Measurements from ENCODE around the gene UBE2QL1.

DNA sequence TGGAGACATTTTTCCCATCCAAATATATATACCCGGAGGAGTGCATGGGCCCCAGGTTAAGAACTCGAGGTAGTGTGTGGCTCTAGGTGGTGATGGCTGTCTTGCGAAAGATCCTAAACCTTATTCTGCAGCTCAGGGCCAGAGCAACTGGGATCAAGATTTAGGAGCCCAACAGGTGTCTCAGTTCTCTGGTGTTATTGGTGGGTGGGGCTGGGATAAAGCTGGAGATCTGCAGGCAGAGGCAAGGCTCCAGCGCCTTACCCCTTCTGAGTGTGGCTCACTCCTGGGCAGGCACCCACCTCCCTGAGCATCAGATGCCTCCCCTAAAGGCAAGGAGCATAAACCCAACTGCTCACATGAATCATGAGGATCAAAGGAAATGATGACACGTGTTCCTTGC lies 11.2 kb downstream of the UBE2QL1 start:
- TF ChIP-seq, protein P1, sequence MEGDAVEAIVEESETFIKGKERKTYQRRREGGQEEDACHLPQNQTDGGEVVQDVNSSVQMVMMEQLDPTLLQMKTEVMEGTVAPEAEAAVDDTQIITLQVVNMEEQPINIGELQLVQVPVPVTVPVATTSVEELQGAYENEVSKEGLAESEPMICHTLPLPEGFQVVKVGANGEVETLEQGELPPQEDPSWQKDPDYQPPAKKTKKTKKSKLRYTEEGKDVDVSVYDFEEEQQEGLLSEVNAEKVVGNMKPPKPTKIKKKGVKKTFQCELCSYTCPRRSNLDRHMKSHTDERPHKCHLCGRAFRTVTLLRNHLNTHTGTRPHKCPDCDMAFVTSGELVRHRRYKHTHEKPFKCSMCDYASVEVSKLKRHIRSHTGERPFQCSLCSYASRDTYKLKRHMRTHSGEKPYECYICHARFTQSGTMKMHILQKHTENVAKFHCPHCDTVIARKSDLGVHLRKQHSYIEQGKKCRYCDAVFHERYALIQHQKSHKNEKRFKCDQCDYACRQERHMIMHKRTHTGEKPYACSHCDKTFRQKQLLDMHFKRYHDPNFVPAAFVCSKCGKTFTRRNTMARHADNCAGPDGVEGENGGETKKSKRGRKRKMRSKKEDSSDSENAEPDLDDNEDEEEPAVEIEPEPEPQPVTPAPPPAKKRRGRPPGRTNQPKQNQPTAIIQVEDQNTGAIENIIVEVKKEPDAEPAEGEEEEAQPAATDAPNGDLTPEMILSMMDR (IDR thresholded peaks at IDR 0.05) = no peak
- TF ChIP-seq, protein P2, sequence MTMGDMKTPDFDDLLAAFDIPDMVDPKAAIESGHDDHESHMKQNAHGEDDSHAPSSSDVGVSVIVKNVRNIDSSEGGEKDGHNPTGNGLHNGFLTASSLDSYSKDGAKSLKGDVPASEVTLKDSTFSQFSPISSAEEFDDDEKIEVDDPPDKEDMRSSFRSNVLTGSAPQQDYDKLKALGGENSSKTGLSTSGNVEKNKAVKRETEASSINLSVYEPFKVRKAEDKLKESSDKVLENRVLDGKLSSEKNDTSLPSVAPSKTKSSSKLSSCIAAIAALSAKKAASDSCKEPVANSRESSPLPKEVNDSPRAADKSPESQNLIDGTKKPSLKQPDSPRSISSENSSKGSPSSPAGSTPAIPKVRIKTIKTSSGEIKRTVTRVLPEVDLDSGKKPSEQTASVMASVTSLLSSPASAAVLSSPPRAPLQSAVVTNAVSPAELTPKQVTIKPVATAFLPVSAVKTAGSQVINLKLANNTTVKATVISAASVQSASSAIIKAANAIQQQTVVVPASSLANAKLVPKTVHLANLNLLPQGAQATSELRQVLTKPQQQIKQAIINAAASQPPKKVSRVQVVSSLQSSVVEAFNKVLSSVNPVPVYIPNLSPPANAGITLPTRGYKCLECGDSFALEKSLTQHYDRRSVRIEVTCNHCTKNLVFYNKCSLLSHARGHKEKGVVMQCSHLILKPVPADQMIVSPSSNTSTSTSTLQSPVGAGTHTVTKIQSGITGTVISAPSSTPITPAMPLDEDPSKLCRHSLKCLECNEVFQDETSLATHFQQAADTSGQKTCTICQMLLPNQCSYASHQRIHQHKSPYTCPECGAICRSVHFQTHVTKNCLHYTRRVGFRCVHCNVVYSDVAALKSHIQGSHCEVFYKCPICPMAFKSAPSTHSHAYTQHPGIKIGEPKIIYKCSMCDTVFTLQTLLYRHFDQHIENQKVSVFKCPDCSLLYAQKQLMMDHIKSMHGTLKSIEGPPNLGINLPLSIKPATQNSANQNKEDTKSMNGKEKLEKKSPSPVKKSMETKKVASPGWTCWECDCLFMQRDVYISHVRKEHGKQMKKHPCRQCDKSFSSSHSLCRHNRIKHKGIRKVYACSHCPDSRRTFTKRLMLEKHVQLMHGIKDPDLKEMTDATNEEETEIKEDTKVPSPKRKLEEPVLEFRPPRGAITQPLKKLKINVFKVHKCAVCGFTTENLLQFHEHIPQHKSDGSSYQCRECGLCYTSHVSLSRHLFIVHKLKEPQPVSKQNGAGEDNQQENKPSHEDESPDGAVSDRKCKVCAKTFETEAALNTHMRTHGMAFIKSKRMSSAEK (CRISPR knock-in tag; IDR thresholded peaks at IDR 0.05; ENCODE audit: borderline replicate concordance) = no peak
- TF ChIP-seq SMAD4 (CRISPR knock-in tag; IDR thresholded peaks at IDR 0.05) (no peak), JUN (CRISPR knock-in tag; IDR thresholded peaks at IDR 0.05) (no peak), TEAD4 (CRISPR knock-in tag; IDR thresholded peaks at IDR 0.05) (no peak), ZNF138 (CRISPR knock-in tag; conservative IDR thresholded peaks at IDR 0.05) (no peak), FOXJ3 (CRISPR knock-in tag; IDR thresholded peaks at IDR 0.05; ENCODE audit: borderline replicate concordance) (no peak), ZNF121 (CRISPR knock-in tag; IDR thresholded peaks at IDR 0.05) (no peak), SP1 (CRISPR knock-in tag; conservative IDR thresholded peaks at IDR 0.05) (no peak), HMGA2 (CRISPR knock-in tag; IDR thresholded peaks at IDR 0.05) (no peak), CREB1 (CRISPR knock-in tag; IDR thresholded peaks at IDR 0.05) (no peak)
- TF ChIP-seq, protein P3, sequence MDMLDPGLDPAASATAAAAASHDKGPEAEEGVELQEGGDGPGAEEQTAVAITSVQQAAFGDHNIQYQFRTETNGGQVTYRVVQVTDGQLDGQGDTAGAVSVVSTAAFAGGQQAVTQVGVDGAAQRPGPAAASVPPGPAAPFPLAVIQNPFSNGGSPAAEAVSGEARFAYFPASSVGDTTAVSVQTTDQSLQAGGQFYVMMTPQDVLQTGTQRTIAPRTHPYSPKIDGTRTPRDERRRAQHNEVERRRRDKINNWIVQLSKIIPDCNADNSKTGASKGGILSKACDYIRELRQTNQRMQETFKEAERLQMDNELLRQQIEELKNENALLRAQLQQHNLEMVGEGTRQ (CRISPR knock-in tag; IDR thresholded peaks at IDR 0.05) = no peak
- TF ChIP-seq, protein P4, sequence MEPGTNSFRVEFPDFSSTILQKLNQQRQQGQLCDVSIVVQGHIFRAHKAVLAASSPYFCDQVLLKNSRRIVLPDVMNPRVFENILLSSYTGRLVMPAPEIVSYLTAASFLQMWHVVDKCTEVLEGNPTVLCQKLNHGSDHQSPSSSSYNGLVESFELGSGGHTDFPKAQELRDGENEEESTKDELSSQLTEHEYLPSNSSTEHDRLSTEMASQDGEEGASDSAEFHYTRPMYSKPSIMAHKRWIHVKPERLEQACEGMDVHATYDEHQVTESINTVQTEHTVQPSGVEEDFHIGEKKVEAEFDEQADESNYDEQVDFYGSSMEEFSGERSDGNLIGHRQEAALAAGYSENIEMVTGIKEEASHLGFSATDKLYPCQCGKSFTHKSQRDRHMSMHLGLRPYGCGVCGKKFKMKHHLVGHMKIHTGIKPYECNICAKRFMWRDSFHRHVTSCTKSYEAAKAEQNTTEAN (CRISPR knock-in tag; IDR thresholded peaks at IDR 0.05) = no peak

Measured in WTC11 (cell line).